Smooth muscle cell (in vitro differentiated cells): Measurements from ENCODE around the gene OOSP4B. TPM values are rescaled to one million over a fixed set of nuclear protein-coding genes. Genes with fewer than 3 reads are reported as not detected.
"Not testable (repeated sequence)": the region's sequence is repeated elsewhere in the genome, so short reads cannot be mapped to it uniquely, and the experiment has no call there.

Experiments used
- DNase-seq: peaks from one replicate; lab custom pipeline; 2025; ENCODE audit not compliant: unreplicated experiment; lab: John Stamatoyannopoulos, UW
- H2AFZ ChIP-seq: fragments of 200-600 bp; sonication (generic); 2 replicates; pipeline ENCODE4 v1.6.0; 2016; ENCODE audit warnings: antibody characterized with exemption, low read depth, mild to moderate bottlenecking
- H3F3A ChIP-seq: fragments of 200-600 bp; sonication (generic); 2 replicates; pipeline ENCODE4 v1.6.0; 2017; ENCODE audit warnings: antibody characterized with exemption, low read depth
- H3K27ac ChIP-seq: fragments of 200-600 bp; sonication (generic); 2 replicates; pipeline ENCODE4 v1.5.1; 2016; ENCODE audit warnings: low read depth, mild to moderate bottlenecking
- H3K27me3 ChIP-seq: fragments of 200-600 bp; sonication (generic); 2 replicates; pipeline ENCODE4 v1.6.1; 2016; ENCODE audit warnings: low read depth, mild to moderate bottlenecking
- H3K36me3 ChIP-seq: fragments of 200-600 bp; sonication (generic); 2 replicates; pipeline ENCODE4 v1.5.1; 2016; ENCODE audit warnings: low read depth
- H3K4me1 ChIP-seq: fragments of 200-600 bp; sonication (generic); 2 replicates; pipeline ENCODE4 v1.5.1; 2016; ENCODE audit warnings: low read depth
- H3K4me2 ChIP-seq: fragments of 200-600 bp; sonication (generic); 2 replicates; pipeline ENCODE4 v1.6.0; 2016; ENCODE audit warnings: mild to moderate bottlenecking
- H3K4me3 ChIP-seq: fragments of 200-600 bp; sonication (generic); 2 replicates; pipeline ENCODE4 v1.5.1; 2016; ENCODE audit warnings: mild to moderate bottlenecking
- H3K79me2 ChIP-seq: fragments of 200-600 bp; sonication (generic); 2 replicates; pipeline ENCODE4 v1.6.0; 2016; ENCODE audit warnings: low read depth, mild to moderate bottlenecking
- H3K9ac ChIP-seq: fragments of 200-600 bp; sonication (generic); 2 replicates; pipeline ENCODE4 v1.6.0; 2016; ENCODE audit warnings: low read depth
- H3K9me3 ChIP-seq: fragments of 200-600 bp; sonication (generic); replicated peaks from 2 replicates; pipeline ENCODE4 v1.5.1; 2016; ENCODE audit warnings: low read depth
- H4K20me1 ChIP-seq: fragments of 200-600 bp; sonication (generic); 2 replicates; pipeline ENCODE4 v1.6.0; 2016; ENCODE audit warnings: low read depth
- WGBS: methylation state at CpG from one replicate; pipeline ENCODE4 v1.1.7; 2016; ENCODE audit warnings: low lambda C conversion rate; 5-methylcytosine and 5-hydroxymethylcytosine counted together
- polyA plus RNA-seq: library from polyadenylated mRNA; unstranded; fragments of >200 nt; fragmentation: Nextera tagmentation; extraction: Ambion mirVana; gene quantifications from 2 replicates; pipeline ENCODE4 v1.2.1, GENCODE V29; 2016
- total RNA-seq: library from RNA; depleted of rRNA; stranded (reverse); fragments of >200 nt; gene quantifications from 2 replicates; pipeline ENCODE4 v1.2.3, GENCODE V29; 2014
- TF ChIP-seq, protein P1 (sequence below): fragments of 200-600 bp; sonication (generic); IDR thresholded peaks from 2 replicates; pipeline ENCODE4 v1.5.1; 2017; ENCODE audit warnings: borderline replicate concordance, mild to moderate bottlenecking, antibody characterized with exemption; ENCODE audit not compliant: insufficient read depth, poor library complexity, severe bottlenecking

Gene OOSP4B
- total and polyA plus RNA-seq, 2 experiments from 2014 or later: not detected

DNA sequence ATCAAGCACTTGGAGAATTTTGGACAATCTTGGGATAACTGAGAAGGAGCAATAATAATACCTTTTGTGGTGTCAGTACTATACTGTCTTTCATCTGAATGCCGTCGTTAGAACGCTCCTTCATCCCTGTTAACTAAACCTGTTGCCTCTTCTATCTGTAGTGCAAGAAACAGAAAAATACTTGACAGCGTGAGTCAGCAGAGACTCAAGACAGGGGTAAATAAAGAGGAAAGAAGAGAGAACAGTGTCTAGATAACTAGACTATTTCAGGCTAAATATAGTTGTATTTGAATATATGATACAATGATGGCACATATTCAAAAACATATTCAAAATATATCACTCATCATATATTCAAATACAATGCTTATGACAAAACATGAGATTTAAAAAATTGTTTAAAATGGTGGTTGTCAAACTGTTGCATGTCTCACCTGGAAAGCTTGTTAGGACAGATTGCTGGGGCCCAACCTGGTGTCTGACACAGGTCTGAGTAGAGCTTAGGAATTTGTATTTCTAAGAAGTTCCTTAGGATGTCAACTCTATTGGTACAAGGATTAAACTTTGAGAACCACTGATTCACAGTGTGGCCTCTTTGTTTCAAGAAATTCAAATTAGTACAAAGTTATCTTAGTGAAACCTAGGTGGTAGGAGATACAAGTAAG lies 35.7 kb upstream of the OOSP4B start:
- Histone ChIP-seq H3K27ac (no peak overlapping the region), H3K4me1 (no peaks in the 10 kb centered on the region), H3K79me2 (no peaks in the 10 kb centered on the region), H3K4me3 (no peak overlapping the region), H3K27me3 (no peaks in the 10 kb centered on the region), H4K20me1 (no peaks in the 10 kb centered on the region), H3K4me2 (no peak overlapping the region), H3K9ac (no peak overlapping the region), H2AFZ (no peak overlapping the region), H3K36me3 (no peaks in the 10 kb centered on the region), H3K9me3 (no peaks in the 10 kb centered on the region), H3F3A (no peaks in the 10 kb centered on the region)
- WGBS: 87% methylated on average over 4 of the region's 4 CpGs
- DNase-seq: no peak
- TF ChIP-seq, protein P1, sequence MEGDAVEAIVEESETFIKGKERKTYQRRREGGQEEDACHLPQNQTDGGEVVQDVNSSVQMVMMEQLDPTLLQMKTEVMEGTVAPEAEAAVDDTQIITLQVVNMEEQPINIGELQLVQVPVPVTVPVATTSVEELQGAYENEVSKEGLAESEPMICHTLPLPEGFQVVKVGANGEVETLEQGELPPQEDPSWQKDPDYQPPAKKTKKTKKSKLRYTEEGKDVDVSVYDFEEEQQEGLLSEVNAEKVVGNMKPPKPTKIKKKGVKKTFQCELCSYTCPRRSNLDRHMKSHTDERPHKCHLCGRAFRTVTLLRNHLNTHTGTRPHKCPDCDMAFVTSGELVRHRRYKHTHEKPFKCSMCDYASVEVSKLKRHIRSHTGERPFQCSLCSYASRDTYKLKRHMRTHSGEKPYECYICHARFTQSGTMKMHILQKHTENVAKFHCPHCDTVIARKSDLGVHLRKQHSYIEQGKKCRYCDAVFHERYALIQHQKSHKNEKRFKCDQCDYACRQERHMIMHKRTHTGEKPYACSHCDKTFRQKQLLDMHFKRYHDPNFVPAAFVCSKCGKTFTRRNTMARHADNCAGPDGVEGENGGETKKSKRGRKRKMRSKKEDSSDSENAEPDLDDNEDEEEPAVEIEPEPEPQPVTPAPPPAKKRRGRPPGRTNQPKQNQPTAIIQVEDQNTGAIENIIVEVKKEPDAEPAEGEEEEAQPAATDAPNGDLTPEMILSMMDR: no peak

DNA sequence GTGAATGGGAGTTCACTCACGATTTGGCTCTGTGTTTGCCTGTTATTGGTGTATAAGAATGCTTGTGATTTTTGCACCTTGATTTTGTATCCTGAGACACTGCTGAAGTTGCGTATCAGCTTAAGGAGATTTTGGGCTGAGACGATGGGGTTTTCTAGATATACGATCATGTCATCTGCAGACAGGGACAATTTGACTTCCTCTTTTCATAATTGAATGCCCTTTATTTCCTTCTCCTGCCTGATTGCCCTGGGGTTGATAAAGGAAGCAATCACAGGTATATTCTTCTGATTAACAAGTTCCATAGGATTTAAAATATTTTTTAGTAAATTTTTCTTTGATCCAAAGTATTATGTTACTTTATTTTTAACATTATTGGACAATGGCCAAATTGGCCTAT lies 34.9 kb upstream of the OOSP4B start:
- H3K27ac ChIP-seq, H3K27me3 ChIP-seq, H3K9ac ChIP-seq, DNase-seq, H3K4me2 ChIP-seq, H4K20me1 ChIP-seq, H3F3A ChIP-seq, H2AFZ ChIP-seq, H3K4me1 ChIP-seq, H3K79me2 ChIP-seq, H3K36me3 ChIP-seq, H3K9me3 ChIP-seq, H3K4me3 ChIP-seq: not testable (repeated sequence)
- 80% methylated on average over 4 of the region's 4 CpGs for WGBS

DNA sequence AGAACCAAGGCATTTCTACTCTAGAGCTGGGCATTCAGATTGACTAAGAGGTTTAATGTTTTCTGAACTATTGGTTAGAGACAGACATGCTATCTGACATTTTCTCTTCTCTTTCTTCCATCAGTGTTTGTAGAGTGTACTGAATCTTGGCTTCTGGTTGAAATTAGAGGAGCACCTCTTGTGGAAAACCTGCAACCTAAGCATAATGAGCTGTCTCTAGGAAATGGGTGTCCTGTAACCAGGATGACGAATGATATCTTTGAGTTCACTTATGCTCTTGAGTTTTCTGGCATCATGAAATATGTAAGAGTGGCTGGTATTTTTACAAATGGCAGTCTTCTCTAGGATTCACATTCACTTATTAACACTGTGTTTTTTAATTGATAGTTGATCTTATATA lies 33.8 kb upstream of the OOSP4B start:
- no peak overlapping the region for H3K4me3 ChIP-seq
- no peak overlapping the region for H2AFZ ChIP-seq
- H3K36me3 ChIP-seq: no peaks in the 10 kb centered on the region
- WGBS: 65% methylated on average over 1 of the region's 1 CpG
- no peak overlapping the region for H3K9ac ChIP-seq
- H3K27ac ChIP-seq: no peak overlapping the region
- H3K27me3 ChIP-seq: no peaks in the 10 kb centered on the region
- no peaks in the 10 kb centered on the region for H3K4me1 ChIP-seq
- no peaks in the 10 kb centered on the region for H3K79me2 ChIP-seq
- H3K9me3 ChIP-seq: no peaks in the 10 kb centered on the region
- TF ChIP-seq, protein P1: no peak
- H3K4me2 ChIP-seq: no peak overlapping the region
- H3F3A ChIP-seq: no peaks in the 10 kb centered on the region
- no peak for DNase-seq
- no peaks in the 10 kb centered on the region for H4K20me1 ChIP-seq

DNA sequence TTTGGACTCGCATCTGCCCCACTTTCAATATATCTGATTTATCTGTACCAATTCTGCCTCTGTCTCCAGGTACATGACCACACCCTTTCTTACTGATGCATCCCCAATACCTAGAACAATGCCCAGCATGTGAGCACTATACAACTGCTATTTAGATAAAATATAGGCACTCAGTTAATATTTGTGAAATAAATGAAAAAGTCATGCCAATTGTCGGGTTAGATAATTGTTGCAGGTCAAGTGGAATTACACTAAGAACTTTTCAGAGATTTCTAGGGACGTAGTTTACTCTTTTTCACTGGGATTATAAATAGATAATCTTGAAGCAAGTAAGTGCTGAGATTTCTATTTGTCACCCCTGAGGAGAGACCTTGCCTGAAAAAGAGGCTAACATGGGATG lies 32.6 kb upstream of the OOSP4B start:
- Histone ChIP-seq H3F3A (no peaks in the 10 kb centered on the region), H3K9ac (no peak overlapping the region), H3K27me3 (no peaks in the 10 kb centered on the region), H3K79me2 (no peaks in the 10 kb centered on the region), H3K36me3 (no peaks in the 10 kb centered on the region), H3K4me2 (no peak overlapping the region), H3K4me1 (no peaks in the 10 kb centered on the region), H3K27ac (no peak overlapping the region), H3K9me3 (peaks cover 1% of the 10 kb centered on the region), H3K4me3 (no peak overlapping the region), H2AFZ (no peak overlapping the region), H4K20me1 (no peaks in the 10 kb centered on the region)
- 68% methylated on average over 3 of the region's 3 CpGs for WGBS
- no peak for DNase-seq
- TF ChIP-seq, protein P1: no peak
